Measurements from ENCODE around the gene BOLL.
"Not testable (repeated sequence)": the region's sequence is repeated elsewhere in the genome, so short reads cannot be mapped to it uniquely, and the experiment has no call there.

The BOLL gene

GRCh38 chr2:197705121-197705911, 79.8 kb downstream of the BOLL start, which contains the start of gene MARS2:
Gene MARS2 (plus strand): TSS chr2:197705369. CDS start chr2:197705406, 37 bp downstream.
- peak; percentile 93 for DNase-seq

- no peak for DNase-seq
These were observed 80.5 kb downstream of the BOLL start for GRCh38 chr2:197704434-197705120.

GRCh38 chr2:197700960-197701359, 84.2 kb downstream of the BOLL start:
- DNase-seq, result no peak

- not testable (repeated sequence) for DNase-seq
These were observed 85.4 kb downstream of the BOLL start for GRCh38 chr2:197699724-197700123.

- not testable (repeated sequence) for DNase-seq
These were observed 88.5 kb downstream of the BOLL start for GRCh38 chr2:197696571-197696970.

- DNase-seq, result not testable (repeated sequence)
These were observed 89.1 kb downstream of the BOLL start for GRCh38 chr2:197695971-197696370.

- DNase-seq, result not testable (repeated sequence)
These were observed 89.9 kb downstream of the BOLL start for GRCh38 chr2:197695206-197695605.

- no peak for DNase-seq
These were observed 107.6 kb downstream of the BOLL start for GRCh38 chr2:197677483-197677882.

GRCh38 chr2:197677056-197677455, 108.1 kb downstream of the BOLL start:
- DNase-seq, result no peak

Data from CD4-positive, alpha-beta T cell treated with Interferon gamma for 1 hour (primary cell).